Medulla oblongata (tissue), 1 donor: ENCODE results near the gene RPTOR.
"Not testable (repeated sequence)": the region's sequence is repeated elsewhere in the genome, so short reads cannot be mapped to it uniquely, and the experiment has no call there.

Source experiments
- DNase-seq: peaks from one replicate; pipeline ENCODE4 v3.0.0-alpha.2; 2015; ENCODE audit errors: extremely low spot score

Gene RPTOR

GRCh38 chr17:80544655-80545498 lies at the start of gene RPTOR:
TSS of gene RPTOR (plus strand) at chr17:80544838. CDS start at chr17:80545630, 792 bp downstream.
- DNase-seq, result peak; percentile 95

- no peak for DNase-seq
These were observed 46.9 kb upstream of the RPTOR start for GRCh38 chr17:80497726-80498241.

GRCh38 chr17:80498242-80498919 lies 46.3 kb upstream of the RPTOR start:
- no peak for DNase-seq

GRCh38 chr17:80498920-80499410 lies 45.7 kb upstream of the RPTOR start:
- DNase-seq, result no peak

GRCh38 chr17:80499560-80499959 lies 45.1 kb upstream of the RPTOR start:
- DNase-seq, result no peak

GRCh38 chr17:80499961-80500665 lies 44.5 kb upstream of the RPTOR start:
- DNase-seq, result no peak

- no peak for DNase-seq
These were observed 42.7 kb upstream of the RPTOR start for GRCh38 chr17:80501741-80502577.

GRCh38 chr17:80502578-80502877 lies 42.1 kb upstream of the RPTOR start:
- DNase-seq, result no peak

GRCh38 chr17:80503031-80503430 lies 41.6 kb upstream of the RPTOR start:
- DNase-seq, result no peak

GRCh38 chr17:80503921-80504320 lies 40.7 kb upstream of the RPTOR start:
- DNase-seq, result no peak

GRCh38 chr17:80504686-80505413 lies 39.8 kb upstream of the RPTOR start:
- no peak for DNase-seq

GRCh38 chr17:80507177-80507576 lies 37.5 kb upstream of the RPTOR start:
- not testable (repeated sequence) for DNase-seq

- no peak for DNase-seq
These were observed 36.7 kb upstream of the RPTOR start for GRCh38 chr17:80507965-80508364.

GRCh38 chr17:80509311-80509710 lies 35.3 kb upstream of the RPTOR start:
- DNase-seq, result no peak

- no peak for DNase-seq
These were observed 34.5 kb upstream of the RPTOR start for GRCh38 chr17:80510132-80510531.

GRCh38 chr17:80510772-80511171 lies 33.9 kb upstream of the RPTOR start:
- DNase-seq, result no peak

- DNase-seq, result no peak
These were observed 33.1 kb upstream of the RPTOR start for GRCh38 chr17:80511222-80512180.

GRCh38 chr17:80512233-80512632 lies 32.4 kb upstream of the RPTOR start:
- DNase-seq, result no peak

- DNase-seq, result no peak
These were observed 31.4 kb upstream of the RPTOR start for GRCh38 chr17:80513201-80513600.
